GM13977 (cell line): ENCODE data around the gene CKM.

ENCODE experiments used
- DNase-seq: peaks from one replicate; pipeline ENCODE4 v3.0.0; 2012; ENCODE audit warnings: low spot score
- CTCF ChIP-seq: IDR thresholded peaks from 2 replicates; pipeline ENCODE4 v1.5.1; 2012; ENCODE audit warnings: mild to moderate bottlenecking, control low read depth; ENCODE audit not compliant: insufficient read depth; ENCODE audit errors: extremely low read depth, missing control alignments
- in situ Hi-C: fragments of 300-500 bp; cut with MboI; formaldehyde crosslinking; loops from one replicate; pipeline ENCODE4 v1.12.0; 2022; ENCODE audit warnings: low sequenced_read_pairs, low pct_unique_long_range_greater_than_20kb, mixed read lengths, inconsistent platforms; ENCODE audit not compliant: unreplicated experiment

CKM gene

GRCh38 chr19:45303269-45304060, 19.2 kb downstream of the CKM start:
- in situ Hi-C loops: no loop called here
- no peak for TF ChIP-seq CTCF
- no peak for DNase-seq

GRCh38 chr19:45302416-45302815, 20.3 kb downstream of the CKM start:
- no peak for DNase-seq
- TF ChIP-seq CTCF: no peak
- in situ Hi-C loops: no loop called here

GRCh38 chr19:45299719-45300118, 23.0 kb downstream of the CKM start:
- DNase-seq: no peak
- in situ Hi-C loops: no loop called here
- no peak for TF ChIP-seq CTCF

GRCh38 chr19:45298264-45298663, 24.4 kb downstream of the CKM start:
- in situ Hi-C loops: no loop called here
- DNase-seq: no peak

GRCh38 chr19:45297674-45298073, 25.0 kb downstream of the CKM start:
- no peak for TF ChIP-seq CTCF
- in situ Hi-C loops: no loop called here
- DNase-seq: no peak

More at GRCh38 chr19:45298264-45298663, 24.4 kb downstream of the CKM start:
- no peak for TF ChIP-seq CTCF

GRCh38 chr19:45296355-45296754, 26.3 kb downstream of the CKM start:
- DNase-seq: no peak
- TF ChIP-seq CTCF: no peak
- in situ Hi-C loops: no loop called here
